HL-60 (cell line): ENCODE results near the gene THPO.

Source experiments
- CTCF ChIP-seq: IDR thresholded peaks from one replicate; pipeline ENCODE4 v1.5.1; 2011; ENCODE audit warnings: low read length, control low read depth, inconsistent platforms; ENCODE audit not compliant: insufficient read depth
- REST ChIP-seq: IDR thresholded peaks from 2 replicates; pipeline ENCODE4 v1.6.1; 2012; ENCODE audit warnings: low read depth; ENCODE audit not compliant: insufficient replicate concordance

GRCh38 chr3:184350618-184351017, 27.4 kb downstream of the THPO start:
- no peak for TF ChIP-seq REST
- TF ChIP-seq CTCF = no peak
